HUES48 (cell line): ENCODE data around the gene DOCK11.
"Not testable (repeated sequence)": the region's sequence is repeated elsewhere in the genome, so short reads cannot be mapped to it uniquely, and the experiment has no call there.

Experiments used
- H3K27ac ChIP-seq: one replicate; pipeline ENCODE4 v1.7.0; 2013; ENCODE audit warnings: low read depth, low read length, inconsistent platforms
- H3K27me3 ChIP-seq: 2 replicates; pipeline ENCODE4 v1.6.1; 2013; ENCODE audit warnings: mild to moderate bottlenecking, low read length; ENCODE audit not compliant: control insufficient read depth, insufficient read depth
- H3K36me3 ChIP-seq: 2 replicates; pipeline ENCODE4 v1.6.1; 2013; ENCODE audit warnings: low read length; ENCODE audit not compliant: control insufficient read depth, insufficient read depth
- H3K4me1 ChIP-seq: 2 replicates; pipeline ENCODE4 v1.6.1; 2013; ENCODE audit warnings: mild to moderate bottlenecking, low read length; ENCODE audit not compliant: control insufficient read depth, insufficient read depth
- H3K4me3 ChIP-seq: 2 replicates; pipeline ENCODE4 v1.5.1; 2013; ENCODE audit warnings: mild to moderate bottlenecking, low read depth, low read length
- H3K9ac ChIP-seq: 2 replicates; pipeline ENCODE4 v1.6.1; 2013; ENCODE audit warnings: mild to moderate bottlenecking, low read depth, low read length, moderate library complexity
- H3K9me3 ChIP-seq: 2 replicates; pipeline ENCODE4 v1.6.1; 2013; ENCODE audit warnings: low read length; ENCODE audit not compliant: control insufficient read depth, insufficient read depth

DOCK11 gene

DNA sequence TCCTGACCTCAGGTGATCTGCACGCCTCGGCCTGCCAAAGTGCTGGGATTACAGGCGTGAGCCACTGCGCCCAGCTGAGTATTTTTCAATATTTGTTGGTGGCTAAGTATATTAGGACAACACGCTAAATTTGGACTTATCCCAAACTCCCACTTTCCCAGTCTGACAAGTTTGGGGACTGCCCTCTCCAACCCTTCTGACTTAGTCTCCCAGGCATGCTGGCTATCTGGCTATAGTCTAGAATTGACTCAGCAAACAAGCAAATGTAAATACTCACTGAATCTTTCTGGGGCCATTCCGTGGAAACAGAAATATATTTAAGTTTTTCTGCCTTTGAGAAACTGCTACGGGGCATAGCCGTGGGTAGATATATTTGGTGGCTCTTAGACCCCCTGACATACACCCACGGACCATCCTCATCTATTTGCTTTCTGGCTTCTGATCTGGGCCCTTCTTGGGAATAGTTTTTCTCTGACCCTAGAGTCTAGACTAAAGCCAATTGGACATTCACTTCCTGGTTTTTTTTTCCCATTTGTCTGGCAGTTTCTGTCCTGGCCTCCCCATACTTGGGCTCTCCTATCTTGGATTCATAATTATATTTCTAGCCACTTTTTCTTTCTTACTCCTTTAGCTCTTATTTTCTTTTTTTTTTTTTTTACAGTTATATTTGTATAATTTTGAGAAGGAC, 11.3 kb upstream of the DOCK11 start:
- no peak overlapping the region for H3K9ac ChIP-seq
- no peak overlapping the region for H3K4me3 ChIP-seq

DNA sequence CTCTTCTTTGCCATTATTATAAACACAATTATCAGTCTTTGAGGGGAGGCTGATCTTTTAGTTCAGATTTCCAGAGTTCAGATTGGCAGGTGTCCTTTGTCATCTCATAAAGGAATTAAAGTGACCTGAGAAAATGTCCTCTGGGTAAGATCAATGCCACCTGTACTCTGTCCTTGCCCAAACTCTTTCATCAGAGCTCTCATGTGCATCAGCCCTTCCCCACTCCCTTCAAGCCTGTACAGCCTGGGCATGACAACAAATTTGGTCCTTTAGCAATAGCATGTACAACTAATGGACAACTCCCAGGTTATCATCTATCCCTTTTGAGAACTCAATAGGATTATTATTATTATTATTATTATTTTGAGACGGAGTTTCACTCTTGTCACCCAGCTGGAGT, 8.9 kb upstream of the DOCK11 start:
- not testable (repeated sequence) for H3K27ac ChIP-seq, H3K4me3 ChIP-seq, H3K4me1 ChIP-seq, H3K9me3 ChIP-seq, H3K36me3 ChIP-seq, H3K27me3 ChIP-seq, H3K9ac ChIP-seq

More for the DNA sequence above, 11.3 kb upstream of the DOCK11 start:
- no peaks in the 10 kb centered on the region for H3K36me3 ChIP-seq
- H3K27me3 ChIP-seq: no peaks in the 10 kb centered on the region
- H3K4me1 ChIP-seq: no peaks in the 10 kb centered on the region
- H3K9me3 ChIP-seq: no peaks in the 10 kb centered on the region
- no peak overlapping the region for H3K27ac ChIP-seq

DNA sequence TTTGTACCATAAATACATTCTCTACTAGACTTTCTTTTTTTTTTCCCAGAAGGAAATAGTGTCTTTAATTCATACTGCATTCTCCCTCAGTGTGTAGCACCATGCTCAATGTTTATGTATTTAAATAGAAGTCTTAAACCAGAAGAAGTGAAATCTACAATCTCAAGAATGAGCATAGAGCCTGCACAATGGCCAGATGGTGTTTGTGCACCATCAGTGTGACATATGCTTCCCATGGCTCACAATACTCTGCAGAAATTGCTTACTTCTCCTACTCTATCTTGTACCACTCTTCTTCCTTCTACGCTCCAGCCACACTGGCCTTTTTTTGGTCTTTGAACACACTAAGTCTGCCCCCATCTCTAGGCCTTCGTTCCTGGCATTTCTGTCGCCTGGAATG, 2.6 kb upstream of the DOCK11 start:
- no peaks in the 10 kb centered on the region for H3K36me3 ChIP-seq
- peaks cover 18% of the 10 kb centered on the region for H3K4me1 ChIP-seq
- no peaks in the 10 kb centered on the region for H3K9me3 ChIP-seq
- H3K9ac ChIP-seq: no peak overlapping the region
- H3K27me3 ChIP-seq: peaks cover 36% of the 10 kb centered on the region
- no peak overlapping the region for H3K27ac ChIP-seq
- no peak overlapping the region for H3K4me3 ChIP-seq

DNA sequence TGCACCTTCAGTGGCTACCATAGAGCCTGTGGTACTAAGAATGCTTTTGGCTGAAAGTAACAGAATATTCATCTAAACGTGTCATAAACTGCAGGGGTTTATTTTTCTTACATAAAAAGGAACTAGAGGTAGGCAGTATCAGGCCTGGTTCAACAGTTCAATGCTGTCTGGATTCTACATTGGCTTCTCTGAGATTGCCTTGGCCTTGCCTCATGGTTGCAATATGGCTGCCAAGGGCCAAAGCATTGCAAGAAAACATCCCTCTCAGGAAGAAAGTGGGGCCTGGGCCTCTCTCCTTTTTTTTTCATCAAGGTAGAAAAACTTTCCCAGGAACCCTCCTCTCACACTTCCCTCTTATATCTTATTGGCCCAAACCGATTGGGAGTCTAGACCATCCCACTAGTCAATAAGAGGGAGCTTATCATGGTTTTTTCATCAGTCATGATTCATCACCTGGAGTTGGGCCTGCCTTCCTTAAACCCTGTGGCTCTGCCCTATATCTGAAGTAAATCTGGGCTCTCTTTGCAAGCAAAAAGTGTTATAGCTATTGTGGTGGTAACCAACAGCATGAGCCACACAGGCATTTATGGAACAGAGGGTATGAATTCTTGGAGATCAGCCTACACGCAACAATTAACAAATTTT, 1.8 kb upstream of the DOCK11 start:
- H3K27ac ChIP-seq: no peak overlapping the region
- no peak overlapping the region for H3K9ac ChIP-seq
- peaks cover 43% of the 10 kb centered on the region for H3K27me3 ChIP-seq
- H3K4me1 ChIP-seq: peaks cover 26% of the 10 kb centered on the region
- H3K36me3 ChIP-seq: no peaks in the 10 kb centered on the region
- no peaks in the 10 kb centered on the region for H3K9me3 ChIP-seq
- no peak overlapping the region for H3K4me3 ChIP-seq

DNA sequence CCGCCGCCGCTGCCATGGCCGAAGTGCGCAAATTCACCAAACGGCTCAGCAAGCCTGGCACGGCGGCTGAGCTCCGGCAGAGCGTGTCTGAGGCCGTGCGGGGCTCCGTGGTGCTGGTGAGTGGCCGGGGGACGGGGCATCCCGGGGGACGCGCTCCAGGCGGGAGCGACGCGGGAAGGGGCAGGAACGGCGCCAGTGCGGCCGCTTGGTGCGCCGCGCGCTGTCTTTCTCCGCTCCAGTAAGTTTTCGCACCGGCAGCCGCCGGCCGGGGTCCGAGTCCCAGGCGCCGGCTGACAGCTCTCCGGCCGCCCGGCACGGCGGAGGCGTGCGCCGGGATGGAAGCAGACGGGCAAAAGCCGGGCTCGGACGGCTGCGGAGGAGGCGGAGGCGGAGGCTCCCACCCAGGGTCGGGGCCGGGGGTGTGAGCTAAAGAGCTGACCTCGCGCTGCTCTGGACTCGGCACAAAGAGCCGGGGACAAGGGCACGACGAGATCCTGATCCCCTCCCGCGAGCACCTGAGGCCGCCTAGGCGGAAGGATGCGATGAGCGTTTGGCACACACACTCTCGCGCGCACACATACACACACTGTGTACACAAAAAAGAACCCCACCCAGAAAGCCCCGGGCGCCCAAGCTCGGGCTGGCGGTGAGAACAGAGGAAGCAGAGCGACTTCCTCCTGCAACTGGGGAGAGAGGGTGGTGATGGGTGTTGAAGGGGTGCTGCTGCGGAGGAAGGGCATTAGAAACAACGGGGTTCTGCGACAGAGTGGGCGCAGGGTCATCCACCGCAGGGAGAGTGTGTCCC, 545 bp downstream of the DOCK11 start:
- Histone ChIP-seq H3K4me1 (peaks cover 36% of the 10 kb centered on the region), H3K9me3 (no peaks in the 10 kb centered on the region), H3K27me3 (peaks cover 41% of the 10 kb centered on the region), H3K27ac (no peak overlapping the region), H3K9ac (no peak overlapping the region; the same call in none of the 2 replicates), H3K36me3 (no peaks in the 10 kb centered on the region), H3K4me3 (peak overlapping the region; percentile 78)

DNA sequence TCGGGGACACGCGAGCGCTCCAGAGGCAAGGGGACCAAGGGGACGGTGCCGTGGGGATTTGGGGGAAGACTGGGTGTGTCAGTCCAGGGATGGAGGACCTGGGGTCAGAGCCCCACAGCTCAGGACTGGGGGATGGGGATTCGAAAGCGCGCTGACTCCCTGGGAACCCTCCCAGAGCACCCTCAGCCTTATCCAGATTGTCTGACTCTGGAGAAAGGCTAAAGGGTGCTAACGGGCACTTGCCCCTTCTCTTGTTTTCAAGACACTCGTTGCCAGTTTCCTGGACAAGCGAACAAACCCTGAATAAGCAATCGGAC, 1.1 kb downstream of the DOCK11 start:
- Histone ChIP-seq H3K27me3 (peaks cover 41% of the 10 kb centered on the region), H3K4me1 (peaks cover 36% of the 10 kb centered on the region), H3K9me3 (no peaks in the 10 kb centered on the region), H3K9ac (no peak overlapping the region; the same call in 1 of the 2 replicates), H3K36me3 (no peaks in the 10 kb centered on the region), H3K27ac (no peak overlapping the region), H3K4me3 (peak overlapping the region; percentile 78)

DNA sequence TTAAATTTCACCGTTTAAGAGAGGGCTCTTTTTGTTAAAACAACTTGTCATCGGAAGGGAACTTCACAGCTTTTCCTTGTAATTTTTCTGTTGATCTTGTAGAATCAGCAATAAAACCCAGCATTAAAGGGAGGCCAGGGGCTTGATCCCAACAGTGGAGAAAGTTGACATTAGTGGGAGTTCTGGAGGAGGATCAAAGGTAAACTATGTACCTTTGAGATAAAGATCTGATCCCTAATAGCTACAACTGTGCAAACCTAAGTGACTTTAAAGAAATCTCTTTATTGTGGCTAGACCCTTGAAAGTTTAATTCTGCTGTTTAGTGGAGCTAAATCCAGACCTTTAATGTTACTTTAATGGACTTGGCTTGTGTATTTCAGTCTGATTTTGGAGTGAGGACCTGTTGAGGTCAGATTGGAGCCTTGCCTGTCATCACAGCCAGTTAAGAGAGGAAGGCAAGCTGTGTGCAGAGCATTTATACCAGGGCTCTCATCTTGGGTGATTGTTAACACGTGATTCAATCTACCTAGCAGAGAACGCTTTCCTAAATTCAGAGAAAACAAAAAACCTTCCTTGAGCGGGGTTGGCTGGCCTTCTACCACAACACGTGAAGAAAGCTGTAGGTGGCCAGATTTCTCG, 1.7 kb downstream of the DOCK11 start:
- peaks cover 41% of the 10 kb centered on the region for H3K27me3 ChIP-seq
- H3K9me3 ChIP-seq: no peaks in the 10 kb centered on the region

DNA sequence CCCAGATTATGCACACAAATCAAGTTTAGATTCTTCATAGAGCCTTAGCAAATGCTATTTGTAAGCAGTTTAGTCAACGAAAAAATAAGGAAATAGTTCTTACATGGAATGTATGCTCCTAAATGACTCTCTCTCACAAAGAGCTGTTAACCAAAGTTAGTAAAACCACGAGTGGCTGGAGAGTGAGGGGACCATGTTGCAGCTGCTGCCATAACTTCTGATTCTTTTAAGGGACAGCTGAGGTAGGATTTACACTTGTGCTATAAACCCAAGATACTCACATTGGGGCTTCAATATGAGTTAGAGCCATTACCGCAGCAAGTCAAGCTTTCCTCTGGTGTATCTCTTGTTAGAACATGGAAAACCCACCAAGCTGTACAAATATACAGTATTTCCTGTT, 2.7 kb downstream of the DOCK11 start:
- H3K4me1 ChIP-seq: peaks cover 36% of the 10 kb centered on the region
- no peak overlapping the region for H3K27ac ChIP-seq
- peak overlapping the region; percentile 4; the same call in 1 of the 2 replicates for H3K4me3 ChIP-seq
- H3K36me3 ChIP-seq: no peaks in the 10 kb centered on the region
- no peaks in the 10 kb centered on the region for H3K9me3 ChIP-seq
- peaks cover 38% of the 10 kb centered on the region for H3K27me3 ChIP-seq
- H3K9ac ChIP-seq: no peak overlapping the region

More for the DNA sequence above, 1.7 kb downstream of the DOCK11 start:
- Histone ChIP-seq H3K27ac (no peak overlapping the region), H3K9ac (no peak overlapping the region), H3K36me3 (no peaks in the 10 kb centered on the region), H3K4me1 (peaks cover 36% of the 10 kb centered on the region), H3K4me3 (peak overlapping the region; percentile 78)

DNA sequence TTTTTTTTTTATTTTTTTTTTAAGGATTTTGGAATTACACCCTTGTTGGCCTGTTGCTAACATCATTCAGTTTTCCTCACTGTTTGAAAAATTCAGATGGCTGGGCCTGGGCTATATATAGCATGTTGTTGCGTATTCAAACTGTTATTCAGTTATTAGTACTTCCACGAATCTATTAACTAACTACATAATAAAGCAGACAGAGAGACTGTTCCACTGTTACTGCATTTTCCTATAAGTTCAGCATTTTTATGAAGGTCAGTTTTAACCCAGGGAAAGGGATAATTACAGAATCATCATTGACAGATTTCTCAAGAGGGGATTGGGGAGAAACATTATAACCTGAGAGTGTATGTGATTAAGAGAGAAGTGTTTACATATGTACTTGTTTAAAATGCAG, 3.1 kb downstream of the DOCK11 start:
- peak overlapping the region; percentile 48 for H3K4me3 ChIP-seq
- peak overlapping the region; percentile 55; the same call in 1 of the 2 replicates for H3K9ac ChIP-seq
- peaks cover 35% of the 10 kb centered on the region for H3K27me3 ChIP-seq

DNA sequence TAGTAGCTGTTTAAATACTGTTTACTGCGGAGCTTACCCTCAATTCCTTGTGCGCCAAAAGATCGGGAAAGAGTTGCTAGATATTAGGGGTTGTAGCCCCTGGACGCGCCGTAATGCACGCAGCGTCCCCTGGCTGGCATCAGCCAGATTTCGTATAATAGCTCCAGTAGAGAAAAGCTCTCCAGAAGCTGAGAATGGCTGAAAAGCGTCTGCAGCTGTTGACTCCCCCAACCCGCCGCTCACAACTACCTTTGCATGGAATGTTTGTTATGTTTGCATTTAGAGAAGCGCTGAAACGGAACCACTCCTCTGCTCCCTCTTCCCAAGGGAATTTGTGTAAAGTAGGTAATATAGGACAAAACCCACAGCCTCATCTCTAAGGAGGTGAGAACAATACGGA, 3.7 kb downstream of the DOCK11 start:
- Histone ChIP-seq H3K36me3 (no peaks in the 10 kb centered on the region), H3K4me3 (peak overlapping the region; percentile 48), H3K27ac (peak overlapping the region; percentile 46), H3K27me3 (peaks cover 31% of the 10 kb centered on the region), H3K9ac (peak overlapping the region; percentile 55), H3K4me1 (peaks cover 36% of the 10 kb centered on the region), H3K9me3 (no peaks in the 10 kb centered on the region)

More for the DNA sequence above, 3.1 kb downstream of the DOCK11 start:
- H3K9me3 ChIP-seq: no peaks in the 10 kb centered on the region
- H3K36me3 ChIP-seq: no peaks in the 10 kb centered on the region
- peak overlapping the region; percentile 46 for H3K27ac ChIP-seq
- H3K4me1 ChIP-seq: peaks cover 36% of the 10 kb centered on the region
